Liver (tissue), 9 donors: ENCODE results near the gene PLAC1. TPM values are rescaled to one million over a fixed set of nuclear protein-coding genes. Genes with fewer than 3 reads are reported as not detected.

Experiments
- DNase-seq: peaks from one replicate; pipeline ENCODE4 v3.0.0-alpha.2; 2017; ENCODE audit warnings: low spot score
- H3K27ac ChIP-seq, 2 donors: one replicate each; pipeline ENCODE4 v1.7.0; 2013; ENCODE audit warnings: inconsistent platforms in 2 of 2, low read length in 2 of 2, control low read depth in 1 of 2, low read depth in 1 of 2, mild to moderate bottlenecking in 1 of 2
- H3K27me3 ChIP-seq, 4 donors: one replicate each; pipeline versions ENCODE4 v1.6.1 to v1.7.0; 2013; ENCODE audit warnings: low read length in 3 of 4, inconsistent platforms in 1 of 4, mild to moderate bottlenecking in 1 of 4, moderate library complexity in 1 of 4; ENCODE audit not compliant: control insufficient read depth in 4 of 4, insufficient read depth in 4 of 4
- H3K36me3 ChIP-seq, 4 donors: one replicate each; pipeline versions ENCODE4 v1.6.1 to v1.7.0; 2013; ENCODE audit warnings: low read length in 3 of 4, mild to moderate bottlenecking in 3 of 4, low read depth in 1 of 4, moderate library complexity in 1 of 4; ENCODE audit not compliant: control insufficient read depth in 4 of 4, insufficient read depth in 3 of 4
- H3K4me1 ChIP-seq, 4 donors: one replicate each; pipeline versions ENCODE4 v1.6.1 to v1.7.0; 2013; ENCODE audit warnings: low read length in 3 of 4, mild to moderate bottlenecking in 3 of 4, moderate library complexity in 1 of 4; ENCODE audit not compliant: control insufficient read depth in 4 of 4, insufficient read depth in 4 of 4
- H3K4me3 ChIP-seq, 3 donors: one replicate each; pipeline versions ENCODE4 v1.6.1 to v1.7.0; 2013; ENCODE audit warnings: low read length in 3 of 3, control low read depth in 1 of 3, low read depth in 1 of 3, mild to moderate bottlenecking in 1 of 3
- H3K9ac ChIP-seq, 2 donors: one replicate each; pipeline ENCODE4 v1.7.0; 2013; ENCODE audit warnings: low read length in 2 of 2, mild to moderate bottlenecking in 2 of 2, moderate library complexity in 2 of 2, control low read depth in 1 of 2, low read depth in 1 of 2
- H3K9me3 ChIP-seq, 4 donors: one replicate each; pipeline versions ENCODE4 v1.6.1 to v1.7.0; 2013; ENCODE audit warnings: low read length in 3 of 4; ENCODE audit not compliant: control insufficient read depth in 4 of 4
- ATF3 ChIP-seq: IDR thresholded peaks from 2 replicates; pipeline ENCODE4 v1.6.1; 2016; ENCODE audit warnings: antibody characterized with exemption
- EGR1 ChIP-seq, 2 donors: IDR thresholded peaks; 2 replicates each; pipeline ENCODE4 v1.6.1; 2016 to 2018; ENCODE audit warnings: antibody characterized with exemption in 2 of 2, low read depth in 2 of 2
- FOXA1 ChIP-seq: IDR thresholded peaks from 2 replicates; pipeline ENCODE4 v1.6.1; 2016; ENCODE audit warnings: antibody characterized with exemption
- FOXA2 ChIP-seq: IDR thresholded peaks from 2 replicates; pipeline ENCODE4 v1.6.1; 2016; ENCODE audit warnings: antibody characterized with exemption
- GABPA ChIP-seq, 2 donors: IDR thresholded peaks in 1 of 2; conservative IDR thresholded peaks in 1 of 2; 2 replicates each; pipeline ENCODE4 v1.6.1; 2016; ENCODE audit warnings: antibody characterized with exemption in 2 of 2, mild to moderate bottlenecking in 1 of 2, moderate library complexity in 1 of 2
- HNF4A ChIP-seq, 2 donors: conservative IDR thresholded peaks; 2 replicates each; pipeline ENCODE4 v1.6.1; 2016; ENCODE audit warnings: antibody characterized with exemption in 2 of 2, mild to moderate bottlenecking in 2 of 2
- HNF4G ChIP-seq: IDR thresholded peaks from 2 replicates; pipeline ENCODE4 v1.6.1; 2016; ENCODE audit warnings: antibody characterized with exemption
- JUND ChIP-seq, 2 donors: IDR thresholded peaks; 2 replicates each; pipeline ENCODE4 v1.6.1; 2016; ENCODE audit warnings: antibody characterized with exemption in 2 of 2
- NR2F2 ChIP-seq: IDR thresholded peaks from 2 replicates; pipeline ENCODE4 v1.6.1; 2016; ENCODE audit warnings: antibody characterized with exemption
- RAD21 ChIP-seq, 2 donors: IDR thresholded peaks; 2 replicates each; pipeline ENCODE4 v1.6.1; 2016; ENCODE audit warnings: antibody characterized with exemption in 2 of 2, mild to moderate bottlenecking in 2 of 2
- REST ChIP-seq: IDR thresholded peaks from 2 replicates; pipeline ENCODE4 v1.6.1; 2016; ENCODE audit warnings: antibody characterized with exemption, mild to moderate bottlenecking
- RXRA ChIP-seq, 2 donors: IDR thresholded peaks; 2 replicates each; pipeline ENCODE4 v1.6.1; 2017 to 2018; ENCODE audit warnings: antibody characterized with exemption in 2 of 2, mild to moderate bottlenecking in 1 of 2
- SP1 ChIP-seq: IDR thresholded peaks from 2 replicates; pipeline ENCODE4 v1.6.1; 2018; ENCODE audit warnings: antibody characterized with exemption, mild to moderate bottlenecking
- TAF1 ChIP-seq: conservative IDR thresholded peaks from 2 replicates; pipeline ENCODE4 v1.6.1; 2016; ENCODE audit warnings: antibody characterized with exemption, mild to moderate bottlenecking
- YY1 ChIP-seq: IDR thresholded peaks from 2 replicates; pipeline ENCODE4 v1.6.1; 2016; ENCODE audit warnings: antibody characterized with exemption, mild to moderate bottlenecking
- WGBS: extraction: QIAGEN DNeasy Blood & Tissue Kit; methylation state at CpG from one replicate; pipeline ENCODE4 v1.1.7; 2013; 5-methylcytosine and 5-hydroxymethylcytosine counted together
- polyA plus RNA-seq, 2 donors: library from polyadenylated mRNA; stranded (reverse) in 1 of 2; unstranded in 1 of 2; fragments of 200-250 nt in 1 of 2; fragments of >200 nt in 1 of 2; fragmentation: Nextera tagmentation in 1 of 2; extraction: Ambion mirVana in 1 of 2; gene quantifications; one replicate each; pipeline versions ENCODE4 v1.2.1 to v1.2.3, GENCODE V29; 2013 to 2015
- total RNA-seq, 2 donors: library from RNA; depleted of rRNA; stranded (reverse); fragments of >200 nt; gene quantifications; one replicate each; pipeline ENCODE4 v1.2.3, GENCODE V29; 2014
- TF ChIP-seq, protein P1 (sequence below): IDR thresholded peaks from 2 replicates; pipeline ENCODE4 v1.6.1; 2016; ENCODE audit warnings: antibody characterized with exemption
- donor health status: healthy.
- donor health status: healthy.
- donor health status: healthy.
- donor health status: healthy.
- donor health status: healthy.

PLAC1 gene
- total and polyA plus RNA-seq, 4 donors: not detected

GRCh38 chrX:134688031-134688823 lies 30.0 kb upstream of the PLAC1 start:
- Histone ChIP-seq H3K9me3 (no peaks in the 10 kb centered on the region), H3K36me3 (no peaks in the 10 kb centered on the region), H3K4me1 (no peaks in the 10 kb centered on the region), H3K4me3 (no peak overlapping the region), H3K27me3 (peaks cover 0 to 5% (median 0%) of the 10 kb centered on the region in 4 donors), H3K9ac (no peak overlapping the region), H3K27ac (no peak overlapping the region)
- TF ChIP-seq HNF4A (conservative IDR thresholded peaks at IDR 0.05): no peak
- no peak for TF ChIP-seq JUND (IDR thresholded peaks at IDR 0.05)
- TF ChIP-seq GABPA (IDR thresholded peaks at IDR 0.05 in 1 of 2, conservative IDR thresholded peaks at IDR 0.05 in 1 of 2): no peak
- TF ChIP-seq FOXA2: no peak
- TF ChIP-seq FOXA1: no peak
- no peak for TF ChIP-seq NR2F2
- no peak for TF ChIP-seq RAD21 (IDR thresholded peaks at IDR 0.05)
- TF ChIP-seq, protein P1, sequence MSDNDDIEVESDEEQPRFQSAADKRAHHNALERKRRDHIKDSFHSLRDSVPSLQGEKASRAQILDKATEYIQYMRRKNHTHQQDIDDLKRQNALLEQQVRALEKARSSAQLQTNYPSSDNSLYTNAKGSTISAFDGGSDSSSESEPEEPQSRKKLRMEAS: no peak
- TF ChIP-seq SP1: no peak
- no peak for TF ChIP-seq TAF1
- TF ChIP-seq REST: no peak
- no peak for TF ChIP-seq HNF4G
- TF ChIP-seq YY1: no peak
- no peak for TF ChIP-seq ATF3
- no peak for TF ChIP-seq EGR1 (IDR thresholded peaks at IDR 0.05; ENCODE audit: low read depth in 2 of 2)
- TF ChIP-seq RXRA (IDR thresholded peaks at IDR 0.05): no peak
- WGBS: 91% methylated on average over 5 of the region's 5 CpGs
- no peak for DNase-seq

- Histone ChIP-seq H3K4me1 (no peaks in the 10 kb centered on the region), H3K27ac (no peak overlapping the region), H3K27me3 (peaks cover 0 to 2% (median 0%) of the 10 kb centered on the region in 4 donors), H3K36me3 (no peaks in the 10 kb centered on the region), H3K4me3 (no peak overlapping the region), H3K9me3 (no peaks in the 10 kb centered on the region), H3K9ac (no peak overlapping the region)
- 80% methylated on average over 5 of the region's 5 CpGs for WGBS
- no peak for DNase-seq
- no peak for TF ChIP-seq HNF4G
These were observed 27.4 kb upstream of the PLAC1 start for GRCh38 chrX:134685668-134686067.
